Measurements from ENCODE around the gene OR51A7.

Gene OR51A7

GRCh38 chr11:4957396-4957795 is 53.8 kb downstream of the OR51A7 start:
- DNase-seq, result no peak

All from inflammatory macrophage (primary cell).